KMS-11 (cell line): ENCODE data around the gene FAM151A.

Source experiments
- H2AFZ ChIP-seq: fragments of 200-600 bp; sonication (generic); 2 replicates; pipeline ENCODE4 v1.6.1; 2016; ENCODE audit warnings: antibody characterized with exemption, mixed run types, low read depth
- H3K27ac ChIP-seq: fragments of 200-600 bp; sonication (generic); 2 replicates; pipeline ENCODE4 v1.6.1; 2016; ENCODE audit warnings: mild to moderate bottlenecking, mixed run types
- H3K27me3 ChIP-seq: fragments of 200-600 bp; sonication (generic); 2 replicates; pipeline ENCODE4 v1.6.1; 2017; ENCODE audit warnings: mild to moderate bottlenecking, low read depth, mixed run types, moderate library complexity; ENCODE audit not compliant: insufficient read depth
- H3K36me3 ChIP-seq: fragments of 200-600 bp; sonication (generic); 2 replicates; pipeline ENCODE4 v1.6.1; 2017; ENCODE audit warnings: mild to moderate bottlenecking, mixed run types; ENCODE audit not compliant: insufficient read depth
- H3K4me1 ChIP-seq: fragments of 200-600 bp; sonication (generic); 2 replicates; pipeline ENCODE4 v1.6.1; 2016; ENCODE audit warnings: mild to moderate bottlenecking, low read depth, mixed run types; ENCODE audit not compliant: poor library complexity, severe bottlenecking
- H3K4me2 ChIP-seq: fragments of 200-600 bp; sonication (generic); 2 replicates; pipeline ENCODE4 v1.7.0; 2016; ENCODE audit warnings: mild to moderate bottlenecking, mixed run types
- H3K4me3 ChIP-seq: fragments of 200-600 bp; sonication (generic); IDR thresholded peaks from 2 replicates; pipeline ENCODE4 v1.6.1; 2017; ENCODE audit warnings: low read depth, low read length, mixed read lengths; ENCODE audit not compliant: insufficient read depth
- H3K79me2 ChIP-seq: fragments of 200-600 bp; sonication (generic); 2 replicates; pipeline ENCODE4 v1.6.1; 2016; ENCODE audit warnings: low read depth, mixed run types; ENCODE audit not compliant: insufficient read depth
- H3K9ac ChIP-seq: fragments of 200-600 bp; sonication (generic); 2 replicates; pipeline ENCODE4 v1.6.1; 2016; ENCODE audit warnings: mild to moderate bottlenecking, mixed run types
- H4K20me1 ChIP-seq: fragments of 200-600 bp; sonication (generic); 2 replicates; pipeline ENCODE4 v1.6.1; 2016; ENCODE audit warnings: mild to moderate bottlenecking, mixed run types; ENCODE audit not compliant: insufficient read depth
- TF ChIP-seq, protein P1 (sequence below): fragments of 200-600 bp; sonication (generic); conservative IDR thresholded peaks from 2 replicates; pipeline ENCODE4 v1.6.1; 2017; ENCODE audit warnings: low read depth, mild to moderate bottlenecking, antibody characterized with exemption, low read length, moderate library complexity, mixed read lengths

The FAM151A gene

DNA sequence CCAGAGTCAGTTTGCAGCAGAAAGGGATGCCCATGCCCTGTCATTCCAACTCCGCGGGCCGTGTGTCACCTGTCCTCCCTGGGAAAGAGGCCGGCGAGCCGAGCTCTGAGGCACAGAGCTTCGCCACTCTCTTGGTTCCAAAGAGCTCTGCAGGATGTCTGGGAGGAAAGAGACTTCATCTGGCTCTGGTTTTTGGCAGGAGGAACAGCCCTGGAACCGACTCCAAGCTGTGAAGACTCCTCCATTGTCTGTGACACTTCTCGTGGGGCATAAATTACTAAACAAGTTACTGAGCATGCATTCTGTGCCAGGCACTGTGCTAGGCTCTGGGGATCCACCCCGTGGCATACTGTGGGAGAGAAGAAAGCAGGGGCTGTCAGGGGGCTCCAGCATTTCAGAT, 3.9 kb upstream of the FAM151A start:
- Histone ChIP-seq H3K4me1 (no peaks in the 10 kb centered on the region), H3K36me3 (no peaks in the 10 kb centered on the region), H3K79me2 (no peaks in the 10 kb centered on the region), H4K20me1 (no peaks in the 10 kb centered on the region), H3K9ac (no peak overlapping the region), H3K27me3 (no peaks in the 10 kb centered on the region), H2AFZ (no peak overlapping the region), H3K4me3 (no peak overlapping the region), H3K27ac (no peak overlapping the region), H3K4me2 (no peak overlapping the region)
- TF ChIP-seq, protein P1, sequence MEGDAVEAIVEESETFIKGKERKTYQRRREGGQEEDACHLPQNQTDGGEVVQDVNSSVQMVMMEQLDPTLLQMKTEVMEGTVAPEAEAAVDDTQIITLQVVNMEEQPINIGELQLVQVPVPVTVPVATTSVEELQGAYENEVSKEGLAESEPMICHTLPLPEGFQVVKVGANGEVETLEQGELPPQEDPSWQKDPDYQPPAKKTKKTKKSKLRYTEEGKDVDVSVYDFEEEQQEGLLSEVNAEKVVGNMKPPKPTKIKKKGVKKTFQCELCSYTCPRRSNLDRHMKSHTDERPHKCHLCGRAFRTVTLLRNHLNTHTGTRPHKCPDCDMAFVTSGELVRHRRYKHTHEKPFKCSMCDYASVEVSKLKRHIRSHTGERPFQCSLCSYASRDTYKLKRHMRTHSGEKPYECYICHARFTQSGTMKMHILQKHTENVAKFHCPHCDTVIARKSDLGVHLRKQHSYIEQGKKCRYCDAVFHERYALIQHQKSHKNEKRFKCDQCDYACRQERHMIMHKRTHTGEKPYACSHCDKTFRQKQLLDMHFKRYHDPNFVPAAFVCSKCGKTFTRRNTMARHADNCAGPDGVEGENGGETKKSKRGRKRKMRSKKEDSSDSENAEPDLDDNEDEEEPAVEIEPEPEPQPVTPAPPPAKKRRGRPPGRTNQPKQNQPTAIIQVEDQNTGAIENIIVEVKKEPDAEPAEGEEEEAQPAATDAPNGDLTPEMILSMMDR, result no peak

DNA sequence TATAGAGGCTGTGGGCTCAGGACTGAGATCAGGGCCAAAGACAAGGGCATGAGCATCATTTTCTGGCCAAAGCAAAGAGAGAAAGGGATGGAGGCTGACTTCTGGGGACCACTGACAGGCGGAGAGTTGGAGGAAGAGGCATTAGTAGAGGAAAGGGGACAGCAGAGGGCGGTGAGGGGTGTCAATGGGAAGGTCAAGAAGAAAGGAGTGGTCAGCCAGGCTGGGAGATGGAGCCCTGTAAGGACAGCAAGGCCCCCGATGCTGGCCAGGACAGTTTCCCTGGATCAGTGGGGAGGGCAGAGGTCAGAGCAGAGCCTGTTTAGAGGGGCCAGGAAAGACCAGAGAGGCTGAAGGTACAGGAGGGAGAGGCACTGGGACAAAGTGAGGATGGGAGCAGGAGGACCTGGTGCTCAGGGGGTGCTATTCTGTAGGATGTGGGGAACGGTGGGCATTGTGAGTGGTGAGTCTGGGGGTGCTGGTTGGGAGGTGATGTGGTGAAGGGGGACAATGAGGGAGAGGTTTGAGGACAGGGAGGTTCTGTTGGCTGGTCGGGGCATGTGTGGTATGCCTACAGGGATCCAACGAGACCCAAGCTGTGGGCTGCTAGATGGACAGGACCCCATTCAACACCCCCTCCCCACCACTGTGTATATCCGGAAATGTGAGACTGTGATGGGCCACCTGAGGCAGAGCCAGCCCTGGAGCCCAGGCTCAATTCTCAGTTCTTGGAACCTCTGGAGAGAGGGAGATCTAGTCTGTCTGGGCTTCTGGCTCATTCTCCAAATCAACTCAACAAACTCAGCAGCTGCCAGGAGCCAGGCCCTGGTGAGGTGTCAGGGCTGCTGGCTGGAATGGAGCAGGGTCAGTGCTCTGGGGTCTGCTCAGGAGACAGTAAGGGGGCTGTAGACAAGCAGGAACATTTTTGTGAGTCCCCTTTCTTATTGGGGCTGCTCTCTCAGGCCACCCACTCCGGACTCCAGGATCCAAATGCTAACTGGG, 1.4 kb upstream of the FAM151A start:
- H3K4me3 ChIP-seq, result no peak overlapping the region
- H3K27ac ChIP-seq, result no peak overlapping the region
- H3K4me2 ChIP-seq, result no peak overlapping the region
- H4K20me1 ChIP-seq, result no peaks in the 10 kb centered on the region
- no peaks in the 10 kb centered on the region for H3K79me2 ChIP-seq
- no peak overlapping the region for H2AFZ ChIP-seq
- H3K9ac ChIP-seq, result no peak overlapping the region
- no peaks in the 10 kb centered on the region for H3K4me1 ChIP-seq
- H3K36me3 ChIP-seq, result no peaks in the 10 kb centered on the region
- TF ChIP-seq, protein P1, result no peak
- H3K27me3 ChIP-seq, result no peaks in the 10 kb centered on the region

DNA sequence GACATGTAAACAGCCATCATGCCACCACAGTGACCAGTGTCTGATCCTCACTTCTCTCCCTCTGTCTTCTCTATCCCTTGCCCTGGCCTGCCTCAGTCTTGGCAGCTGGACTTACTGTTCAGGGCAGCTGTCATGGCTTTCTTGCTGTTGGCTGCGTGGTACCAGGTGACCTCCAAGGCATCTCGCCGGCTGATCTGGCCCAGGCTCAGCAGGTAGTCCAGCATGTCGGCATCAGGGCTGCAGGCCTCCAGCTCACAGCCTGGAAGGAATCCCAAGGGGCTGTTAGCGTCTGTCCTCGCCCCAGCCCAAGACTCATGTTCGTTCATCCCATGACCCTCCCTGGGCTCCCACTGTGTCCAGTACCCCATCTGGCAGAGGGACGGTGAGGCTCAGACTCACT, 3.6 kb downstream of the FAM151A start:
- Histone ChIP-seq H3K27me3 (no peaks in the 10 kb centered on the region), H3K4me3 (no peak overlapping the region), H3K27ac (no peak overlapping the region), H3K36me3 (no peaks in the 10 kb centered on the region), H3K4me2 (no peak overlapping the region), H3K4me1 (no peaks in the 10 kb centered on the region), H2AFZ (no peak overlapping the region), H4K20me1 (no peaks in the 10 kb centered on the region), H3K9ac (no peak overlapping the region), H3K79me2 (no peaks in the 10 kb centered on the region)
- TF ChIP-seq, protein P1, result no peak

DNA sequence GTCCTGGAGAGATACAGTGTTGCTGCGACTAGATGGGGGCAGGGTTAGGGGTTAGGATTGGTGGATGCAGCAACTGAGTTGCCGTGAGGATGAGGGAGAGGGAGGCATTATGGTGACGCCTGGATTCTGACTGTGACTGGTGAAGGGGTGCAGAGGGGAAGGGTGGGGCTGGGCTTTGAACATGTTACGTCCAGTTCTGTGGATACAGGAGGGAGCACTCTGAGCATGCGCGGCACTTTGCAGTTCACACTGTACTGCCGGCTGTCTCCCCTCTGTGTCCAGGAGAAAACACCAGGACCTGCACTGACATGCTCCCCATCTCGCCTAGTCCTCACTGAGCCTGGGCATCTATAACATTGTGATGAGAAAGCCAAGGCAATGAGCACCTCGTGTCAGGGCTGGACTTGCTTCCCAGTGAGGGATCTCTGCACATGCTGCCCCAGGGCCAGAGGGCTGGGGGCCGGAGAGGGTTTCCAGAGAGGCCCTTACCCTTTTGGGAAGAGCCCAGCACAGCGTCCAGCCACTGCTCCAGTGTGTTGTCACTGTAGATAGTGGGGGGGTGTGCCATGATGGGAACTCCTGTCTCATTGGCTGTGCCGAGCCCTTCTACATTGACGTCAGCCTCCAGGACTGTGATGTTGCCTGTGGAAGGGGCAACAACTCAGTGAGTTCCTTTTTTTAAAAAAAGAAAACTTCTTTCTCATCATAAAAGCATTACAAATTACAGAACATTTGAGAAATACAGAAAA, 7.6 kb downstream of the FAM151A start:
- Histone ChIP-seq H3K36me3 (no peaks in the 10 kb centered on the region), H3K4me1 (no peaks in the 10 kb centered on the region), H3K9ac (no peak overlapping the region), H3K4me2 (no peak overlapping the region), H3K79me2 (no peaks in the 10 kb centered on the region), H3K27ac (no peak overlapping the region), H2AFZ (no peak overlapping the region), H3K27me3 (no peaks in the 10 kb centered on the region), H4K20me1 (no peaks in the 10 kb centered on the region), H3K4me3 (no peak overlapping the region)
- TF ChIP-seq, protein P1, result no peak
